Neural progenitor cell (in vitro differentiated cells): ENCODE results near the gene CD274. TPM values are rescaled to one million over a fixed set of nuclear protein-coding genes. Genes with fewer than 3 reads are reported as not detected.
"Not testable (repeated sequence)": the region's sequence is repeated elsewhere in the genome, so short reads cannot be mapped to it uniquely, and the experiment has no call there.

Experiments
- DNase-seq: peaks from one replicate; pipeline ENCODE4 v3.0.0-alpha.2; 2016; ENCODE audit warnings: low spot score
- H2AFZ ChIP-seq: fragments of 200-600 bp; sonication (generic); replicated peaks from 2 replicates; pipeline ENCODE4 v1.6.1; 2016; ENCODE audit warnings: antibody characterized with exemption
- H3F3A ChIP-seq: fragments of 200-600 bp; sonication (generic); 2 replicates; pipeline ENCODE4 v1.6.1; 2016; ENCODE audit warnings: antibody characterized with exemption, low read depth
- H3K27ac ChIP-seq: fragments of 200-600 bp; sonication (generic); 2 replicates; pipeline ENCODE4 v1.5.1; 2016; ENCODE audit warnings: mild to moderate bottlenecking
- H3K27me3 ChIP-seq: fragments of 200-600 bp; sonication (generic); 2 replicates; pipeline ENCODE4 v1.6.1; 2016; ENCODE audit warnings: mild to moderate bottlenecking, moderate library complexity
- H3K36me3 ChIP-seq: fragments of 200-600 bp; sonication (generic); 2 replicates; pipeline ENCODE4 v1.5.1; 2016
- H3K4me1 ChIP-seq: fragments of 200-600 bp; sonication (generic); 2 replicates; pipeline ENCODE4 v1.6.1; 2016; ENCODE audit warnings: mixed run types
- H3K4me2 ChIP-seq: fragments of 200-600 bp; sonication (generic); 2 replicates; pipeline ENCODE4 v1.6.1; 2016
- H3K4me3 ChIP-seq: fragments of 200-600 bp; sonication (generic); 2 replicates; pipeline ENCODE4 v1.5.1; 2016
- H3K79me2 ChIP-seq: fragments of 200-600 bp; sonication (generic); 2 replicates; pipeline ENCODE4 v1.6.1; 2016; ENCODE audit warnings: low read depth
- H3K9ac ChIP-seq: fragments of 200-600 bp; sonication (generic); 2 replicates; pipeline ENCODE4 v1.6.1; 2016
- H3K9me3 ChIP-seq: fragments of 200-600 bp; sonication (generic); 2 replicates; pipeline ENCODE4 v1.5.1; 2016; ENCODE audit warnings: low read depth
- H4K20me1 ChIP-seq: fragments of 200-600 bp; sonication (generic); 2 replicates; pipeline ENCODE4 v1.6.1; 2016; ENCODE audit warnings: low read depth
- H3K27ac Mint-ChIP-seq: 3 replicates; pipeline ENCODE4 v1.8.0; 2021; ENCODE audit warnings: mixed read lengths
- H3K27me3 Mint-ChIP-seq: 2 replicates; pipeline ENCODE4 v1.8.0; 2022; ENCODE audit warnings: low read depth, mild to moderate bottlenecking, inconsistent platforms, moderate library complexity, mixed read lengths; ENCODE audit not compliant: insufficient read depth
- H3K36me3 Mint-ChIP-seq: 3 replicates; pipeline ENCODE4 v1.8.0; 2021; ENCODE audit warnings: mixed read lengths
- H3K4me1 Mint-ChIP-seq: 3 replicates; pipeline ENCODE4 v1.8.0; 2021; ENCODE audit warnings: mixed read lengths
- H3K4me3 Mint-ChIP-seq: 3 replicates; pipeline ENCODE4 v1.8.0; 2021; ENCODE audit warnings: mild to moderate bottlenecking, moderate library complexity, mixed read lengths
- H3K9me3 Mint-ChIP-seq: 3 replicates; pipeline ENCODE4 v1.8.0; 2020; ENCODE audit warnings: mixed read lengths
- CTCF ChIP-seq: fragments of 200-600 bp; sonication (generic); IDR thresholded peaks from 2 replicates; pipeline ENCODE4 v1.5.1; 2017; ENCODE audit warnings: antibody characterized with exemption, mild to moderate bottlenecking
- EZH2 ChIP-seq: fragments of 200-600 bp; sonication (generic); IDR thresholded peaks from 2 replicates; pipeline ENCODE4 v1.6.1; 2017; ENCODE audit warnings: antibody characterized with exemption, mild to moderate bottlenecking, moderate library complexity
- EZH2phosphoT487 ChIP-seq: fragments of 200-600 bp; sonication (generic); IDR thresholded peaks from 2 replicates; pipeline ENCODE4 v1.6.1; 2017; ENCODE audit warnings: antibody characterized with exemption
- total RNA-seq: library from RNA; depleted of rRNA; stranded (reverse); fragments of >200 nt; gene quantifications from 2 replicates; pipeline ENCODE4 v1.2.3, GENCODE V29; 2015; ENCODE audit warnings: low replicate concordance

CD274 gene
- total RNA-seq, 1 donor from 2014 or later = not detected

GRCh38 chr9:5429873-5430564 is 20.3 kb upstream of the CD274 start:
- no peaks in the 10 kb centered on the region for H3K79me2 ChIP-seq
- no peak for TF ChIP-seq EZH2phosphoT487
- no peak for TF ChIP-seq EZH2
- no peak for TF ChIP-seq CTCF
- H3K27me3 ChIP-seq = no peaks in the 10 kb centered on the region
- H3K9ac ChIP-seq = no peak overlapping the region
- H3K4me1 ChIP-seq = no peaks in the 10 kb centered on the region
- DNase-seq = no peak
- H2AFZ ChIP-seq = no peak overlapping the region
- Mint-ChIP-seq H3K27me3 (peaks cover 2% of the 10 kb centered on the region), H3K27ac (no peak overlapping the region), H3K4me1 (no peaks in the 10 kb centered on the region), H3K9me3 (peaks cover 13% of the 10 kb centered on the region), H3K36me3 (peaks cover 19% of the 10 kb centered on the region), H3K4me3 (no peak overlapping the region)
- H3F3A ChIP-seq = no peaks in the 10 kb centered on the region
- H4K20me1 ChIP-seq = no peaks in the 10 kb centered on the region
- H3K4me3 ChIP-seq = no peak overlapping the region
- H3K36me3 ChIP-seq = no peaks in the 10 kb centered on the region
- no peak overlapping the region for H3K27ac ChIP-seq
- no peaks in the 10 kb centered on the region for H3K9me3 ChIP-seq
- no peak overlapping the region for H3K4me2 ChIP-seq

GRCh38 chr9:5430912-5431311 is 19.4 kb upstream of the CD274 start:
- H3K4me1 Mint-ChIP-seq = peaks cover 2% of the 10 kb centered on the region
- Histone ChIP-seq H3K36me3 (peaks cover 5% of the 10 kb centered on the region), H3K9ac (no peak overlapping the region), H3K27me3 (no peaks in the 10 kb centered on the region), H3K4me1 (no peaks in the 10 kb centered on the region), H4K20me1 (no peaks in the 10 kb centered on the region), H3K4me2 (no peak overlapping the region), H3K4me3 (no peak overlapping the region), H3F3A (no peaks in the 10 kb centered on the region), H3K79me2 (no peaks in the 10 kb centered on the region), H3K9me3 (no peaks in the 10 kb centered on the region), H3K27ac (no peak overlapping the region), H2AFZ (no peak overlapping the region)
- H3K27me3 Mint-ChIP-seq = peaks cover 2% of the 10 kb centered on the region
- DNase-seq = no peak
- TF ChIP-seq EZH2 (no peak), EZH2phosphoT487 (no peak), CTCF (no peak)
- H3K36me3 Mint-ChIP-seq = peaks cover 27% of the 10 kb centered on the region
- no peak overlapping the region for H3K27ac Mint-ChIP-seq
- H3K4me3 Mint-ChIP-seq = no peak overlapping the region
- H3K9me3 Mint-ChIP-seq = peaks cover 17% of the 10 kb centered on the region

GRCh38 chr9:5432890-5433289 is 17.5 kb upstream of the CD274 start:
- H3K79me2 ChIP-seq, H3K9me3 ChIP-seq, H3K27me3 ChIP-seq, H3K4me3 Mint-ChIP-seq, H3K27ac Mint-ChIP-seq, H2AFZ ChIP-seq, H3K27me3 Mint-ChIP-seq, H3K4me3 ChIP-seq, H3F3A ChIP-seq, H3K9ac ChIP-seq, H3K4me2 ChIP-seq, DNase-seq, H3K4me1 ChIP-seq, H3K27ac ChIP-seq, H4K20me1 ChIP-seq, H3K36me3 ChIP-seq: not testable (repeated sequence)
- peaks cover 17% of the 10 kb centered on the region for H3K9me3 Mint-ChIP-seq
- peaks cover 29% of the 10 kb centered on the region for H3K36me3 Mint-ChIP-seq
- H3K4me1 Mint-ChIP-seq = peaks cover 17% of the 10 kb centered on the region

GRCh38 chr9:5433328-5433727 is 17.0 kb upstream of the CD274 start:
- H3K36me3 ChIP-seq, H3K27me3 Mint-ChIP-seq, H3K4me3 ChIP-seq, H4K20me1 ChIP-seq, DNase-seq, H3K4me1 ChIP-seq, H3K9ac ChIP-seq, H3F3A ChIP-seq, H2AFZ ChIP-seq, H3K27ac Mint-ChIP-seq, H3K4me3 Mint-ChIP-seq, H3K27ac ChIP-seq, H3K4me2 ChIP-seq, H3K27me3 ChIP-seq, H3K9me3 ChIP-seq, H3K79me2 ChIP-seq: not testable (repeated sequence)
- Mint-ChIP-seq H3K36me3 (peaks cover 29% of the 10 kb centered on the region), H3K9me3 (peaks cover 17% of the 10 kb centered on the region), H3K4me1 (peaks cover 21% of the 10 kb centered on the region)

GRCh38 chr9:5433841-5434810 is 16.2 kb upstream of the CD274 start:
- H3K9ac ChIP-seq, H3K27ac Mint-ChIP-seq, DNase-seq, H3K79me2 ChIP-seq, H3K9me3 ChIP-seq, H3K4me1 ChIP-seq, H2AFZ ChIP-seq, H3K27me3 ChIP-seq, H3K27ac ChIP-seq, H3F3A ChIP-seq, H3K27me3 Mint-ChIP-seq, H3K4me3 Mint-ChIP-seq, H3K36me3 ChIP-seq, H4K20me1 ChIP-seq, H3K4me3 ChIP-seq, H3K4me2 ChIP-seq: not testable (repeated sequence)
- H3K4me1 Mint-ChIP-seq = peaks cover 22% of the 10 kb centered on the region
- peaks cover 17% of the 10 kb centered on the region for H3K9me3 Mint-ChIP-seq
- peaks cover 29% of the 10 kb centered on the region for H3K36me3 Mint-ChIP-seq
